Endothelial cell (in vitro differentiated cells): ENCODE measurements around the gene TRMT112. TPM values are rescaled to one million over a fixed set of nuclear protein-coding genes. Genes with fewer than 3 reads are reported as not detected.
"Not testable (repeated sequence)": the region's sequence is repeated elsewhere in the genome, so short reads cannot be mapped to it uniquely, and the experiment has no call there.

ENCODE experiments used
- DNase-seq: peaks from one replicate; pipeline ENCODE4 v3.0.0; 2021; ENCODE audit warnings: low spot score
- H3K27ac Mint-ChIP-seq: one replicate; pipeline ENCODE4 v1.8.0; 2021; ENCODE audit warnings: mixed read lengths, inconsistent platforms; ENCODE audit not compliant: unreplicated experiment
- H3K27me3 Mint-ChIP-seq: one replicate; pipeline ENCODE4 v1.8.0; 2021; ENCODE audit warnings: mild to moderate bottlenecking, moderate library complexity, mixed read lengths, inconsistent platforms; ENCODE audit not compliant: unreplicated experiment
- H3K36me3 Mint-ChIP-seq: one replicate; pipeline ENCODE4 v1.8.0; 2021; ENCODE audit warnings: mild to moderate bottlenecking, low read depth, mixed read lengths, inconsistent platforms; ENCODE audit not compliant: unreplicated experiment
- H3K4me1 Mint-ChIP-seq: one replicate; pipeline ENCODE4 v1.8.0; 2021; ENCODE audit warnings: mild to moderate bottlenecking, mixed read lengths, inconsistent platforms; ENCODE audit not compliant: unreplicated experiment
- H3K4me3 Mint-ChIP-seq: one replicate; pipeline ENCODE4 v1.8.0; 2021; ENCODE audit warnings: mild to moderate bottlenecking, mixed read lengths, inconsistent platforms; ENCODE audit not compliant: unreplicated experiment
- H3K9me3 Mint-ChIP-seq: one replicate; pipeline ENCODE4 v1.8.0; 2021; ENCODE audit warnings: mixed read lengths, inconsistent platforms; ENCODE audit not compliant: unreplicated experiment
- CTCF ChIP-seq: fragments of 200-600 bp; sonication (generic); IDR thresholded peaks from one replicate; pipeline ENCODE4 v1.5.0; 2021; ENCODE audit warnings: antibody characterized with exemption; ENCODE audit not compliant: unreplicated experiment
- total RNA-seq: library from RNA; stranded (reverse); fragmentation: NEBNext Ultra II Directional; extraction: Animal tissue kit (Norgen Biotek cat#: 25700); gene quantifications from one replicate; pipeline ENCODE4 v1.2.1, GENCODE V29; 2021; ENCODE audit not compliant: unreplicated experiment

The TRMT112 gene
- total RNA-seq, 1 donor from 2014 or later = 138 TPM

GRCh38 chr11:64330888-64331287 is 13.5 kb upstream of the TRMT112 start:
- Mint-ChIP-seq H3K36me3 (no peaks in the 10 kb centered on the region), H3K4me3 (no peak overlapping the region), H3K9me3 (no peaks in the 10 kb centered on the region), H3K4me1 (no peaks in the 10 kb centered on the region), H3K27me3 (peaks cover 4% of the 10 kb centered on the region), H3K27ac (no peak overlapping the region)
- no peak for TF ChIP-seq CTCF
- DNase-seq = no peak

GRCh38 chr11:64327993-64328392 is 10.6 kb upstream of the TRMT112 start:
- Mint-ChIP-seq H3K27me3 (peaks cover 1% of the 10 kb centered on the region), H3K27ac (no peak overlapping the region), H3K4me3 (no peak overlapping the region), H3K36me3 (no peaks in the 10 kb centered on the region), H3K4me1 (peaks cover 6% of the 10 kb centered on the region), H3K9me3 (no peaks in the 10 kb centered on the region)
- DNase-seq = no peak
- TF ChIP-seq CTCF = no peak

GRCh38 chr11:64327375-64327774 is 10.0 kb upstream of the TRMT112 start:
- TF ChIP-seq CTCF = no peak
- Mint-ChIP-seq H3K4me3 (no peak overlapping the region), H3K9me3 (no peaks in the 10 kb centered on the region), H3K4me1 (peaks cover 6% of the 10 kb centered on the region), H3K27ac (no peak overlapping the region), H3K36me3 (no peaks in the 10 kb centered on the region), H3K27me3 (peaks cover 1% of the 10 kb centered on the region)
- no peak for DNase-seq

GRCh38 chr11:64324692-64325469 is 7.5 kb upstream of the TRMT112 start:
- Mint-ChIP-seq H3K4me1 (peaks cover 9% of the 10 kb centered on the region), H3K9me3 (no peaks in the 10 kb centered on the region), H3K27ac (no peak overlapping the region), H3K4me3 (no peak overlapping the region), H3K27me3 (peaks cover 5% of the 10 kb centered on the region), H3K36me3 (peaks cover 18% of the 10 kb centered on the region)
- TF ChIP-seq CTCF = no peak
- DNase-seq = no peak

- H3K4me3 Mint-ChIP-seq, DNase-seq, H3K9me3 Mint-ChIP-seq: not testable (repeated sequence)
- Mint-ChIP-seq H3K27me3 (peaks cover 11% of the 10 kb centered on the region), H3K27ac (peak overlapping the region; percentile 57), H3K4me1 (peaks cover 13% of the 10 kb centered on the region), H3K36me3 (peaks cover 18% of the 10 kb centered on the region)
Observed at GRCh38 chr11:64323984-64324383, 6.6 kb upstream of the TRMT112 start.
